KOPT-K1 (cell line): ENCODE data around the gene GPR12.
"Not testable (repeated sequence)": the region's sequence is repeated elsewhere in the genome, so short reads cannot be mapped to it uniquely, and the experiment has no call there.

Experiments used
- H3K27ac ChIP-seq: fragments of 200-600 bp; sonication (generic); 2 replicates; pipeline ENCODE4 v1.5.1; 2016; ENCODE audit warnings: antibody characterized with exemption, mild to moderate bottlenecking, low read depth, low read length; ENCODE audit not compliant: poor library complexity, severe bottlenecking
- H3K36me3 ChIP-seq: fragments of 200-600 bp; sonication (generic); 2 replicates; pipeline ENCODE4 v1.5.1; 2017; ENCODE audit warnings: antibody characterized with exemption, mild to moderate bottlenecking, low read length, moderate library complexity; ENCODE audit not compliant: insufficient read depth
- H3K9me3 ChIP-seq: fragments of 200-600 bp; sonication (generic); 2 replicates; pipeline ENCODE4 v1.5.1; 2017; ENCODE audit warnings: antibody characterized with exemption, low read length, mild to moderate bottlenecking; ENCODE audit not compliant: insufficient read depth, poor library complexity, severe bottlenecking

GPR12 gene

DNA sequence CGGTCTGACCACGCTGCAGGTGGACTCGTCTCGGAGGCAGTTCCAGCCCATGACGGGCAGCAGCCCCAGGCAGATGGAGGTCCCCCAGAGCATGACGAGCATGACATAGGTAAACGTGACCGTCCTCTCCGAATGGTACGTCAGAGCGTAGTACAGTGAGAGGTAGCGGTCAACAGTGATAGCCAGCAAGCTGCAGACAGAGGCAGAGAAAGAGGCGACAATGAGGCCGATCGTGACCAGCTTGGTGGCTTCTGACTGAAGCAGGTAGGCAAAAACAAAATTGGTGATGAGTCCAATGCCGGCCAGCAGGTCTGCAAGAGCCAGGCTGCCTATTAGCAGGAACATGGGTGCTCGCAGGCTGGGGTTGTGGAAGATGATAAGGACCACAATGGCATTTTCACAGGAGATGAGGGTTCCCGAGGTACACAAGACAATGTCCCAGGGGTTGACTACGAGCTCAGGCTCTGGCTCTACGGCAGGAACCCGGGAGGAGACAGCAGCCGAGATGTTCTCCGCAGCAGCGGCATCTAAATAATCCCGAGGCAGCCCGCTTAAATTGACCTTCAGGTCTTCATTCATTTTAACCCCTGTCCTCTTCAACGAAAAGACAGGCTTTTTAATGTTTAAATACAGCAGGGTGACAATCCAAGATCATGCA is 1.2 kb downstream of the GPR12 start:
- H3K27ac ChIP-seq = no peak overlapping the region

DNA sequence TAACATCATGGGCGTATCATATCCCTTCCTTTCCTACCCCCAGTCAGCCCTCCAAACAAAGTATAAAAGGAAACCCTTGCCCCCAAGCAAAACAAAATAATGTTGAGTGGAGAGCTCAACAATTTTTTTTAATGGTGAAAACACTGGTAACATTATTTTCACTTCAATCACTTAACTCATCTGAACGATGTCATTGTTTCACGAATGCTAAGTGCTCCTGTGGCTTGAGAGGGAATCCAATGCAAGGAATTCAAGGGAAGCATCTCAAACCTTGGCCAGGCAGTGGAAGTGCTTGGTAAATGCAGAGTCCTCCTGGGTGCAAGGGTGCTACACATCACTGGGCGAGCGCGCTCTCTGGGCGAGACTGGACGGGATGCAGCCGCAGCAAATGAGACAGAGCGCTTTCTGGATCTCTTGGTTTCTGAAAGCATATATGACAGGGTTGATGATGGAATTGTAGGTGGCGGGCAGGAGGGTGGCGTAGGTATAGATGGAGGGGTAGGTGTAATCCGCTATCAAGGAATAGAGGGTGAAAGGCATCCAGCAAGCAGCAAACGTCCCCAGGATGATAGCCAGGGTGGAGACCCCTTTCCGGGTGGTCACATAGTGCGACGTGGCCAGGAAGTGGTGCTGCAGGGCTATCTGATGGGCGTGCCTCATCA is 2.0 kb downstream of the GPR12 start:
- H3K27ac ChIP-seq = no peak overlapping the region
- no peaks in the 10 kb centered on the region for H3K9me3 ChIP-seq
- H3K36me3 ChIP-seq = no peaks in the 10 kb centered on the region

More for the DNA sequence above, 1.2 kb downstream of the GPR12 start:
- Histone ChIP-seq H3K36me3 (no peaks in the 10 kb centered on the region), H3K9me3 (no peaks in the 10 kb centered on the region)

DNA sequence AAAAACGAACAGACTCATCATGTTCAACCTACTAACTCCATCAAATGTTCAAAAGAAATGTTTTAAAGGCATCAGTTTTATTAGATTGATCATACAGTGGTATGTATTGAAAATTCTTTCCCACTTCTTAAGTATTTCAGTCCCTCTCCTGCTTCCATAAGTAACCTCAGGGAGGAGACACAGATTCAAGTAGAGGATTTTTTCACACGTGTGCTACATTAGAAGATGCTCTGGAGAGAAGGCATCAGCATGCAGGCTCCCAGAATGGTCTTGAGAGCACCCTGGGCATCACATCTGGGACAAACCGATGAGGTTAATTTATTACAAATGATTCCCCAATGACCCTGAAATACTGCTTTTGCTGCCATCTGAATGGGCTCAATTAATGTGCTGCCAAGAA is 3.6 kb downstream of the GPR12 start:
- Histone ChIP-seq H3K9me3 (no peaks in the 10 kb centered on the region), H3K36me3 (no peaks in the 10 kb centered on the region), H3K27ac (no peak overlapping the region)

DNA sequence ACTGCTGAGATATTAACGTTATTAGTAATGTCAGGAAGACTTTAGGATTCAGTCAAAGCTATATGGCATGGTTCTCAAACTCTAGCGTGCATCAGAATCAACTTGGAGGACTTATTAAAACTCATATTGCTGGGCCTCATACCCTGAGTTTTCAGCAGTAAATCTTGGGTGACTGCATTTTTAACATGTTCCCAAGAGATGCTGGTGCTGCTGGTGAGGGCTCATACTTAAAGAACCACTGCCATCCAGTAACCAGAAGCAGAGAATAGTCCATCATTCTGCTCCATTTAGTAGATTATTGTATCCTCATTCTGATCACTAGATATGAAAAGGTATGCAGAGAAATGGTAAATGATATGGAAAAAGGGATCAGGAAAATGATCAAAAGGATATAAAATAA is 7.9 kb downstream of the GPR12 start:
- H3K27ac ChIP-seq = no peak overlapping the region
- H3K9me3 ChIP-seq = no peaks in the 10 kb centered on the region
- no peaks in the 10 kb centered on the region for H3K36me3 ChIP-seq

DNA sequence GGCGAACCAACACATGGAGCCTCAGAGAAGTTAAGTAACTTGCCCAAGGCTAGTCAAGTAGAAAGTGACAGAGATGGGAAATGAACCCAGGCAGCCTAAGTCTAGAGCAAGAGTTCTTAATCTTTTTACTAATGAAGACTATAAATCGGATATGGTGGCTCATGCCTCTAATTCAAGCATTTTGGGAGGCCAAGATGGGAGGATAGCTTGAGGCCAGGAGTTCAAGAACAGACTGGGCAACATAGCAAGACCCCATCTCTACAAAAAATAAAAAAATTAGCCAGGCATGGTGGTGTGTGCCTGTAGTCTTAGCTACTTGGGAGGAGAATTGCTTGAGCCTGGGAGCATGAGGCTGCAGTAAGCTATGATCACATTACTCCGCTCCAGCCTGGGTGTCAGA is 10.7 kb downstream of the GPR12 start:
- Histone ChIP-seq H3K27ac (no peak overlapping the region), H3K9me3 (no peaks in the 10 kb centered on the region), H3K36me3 (no peaks in the 10 kb centered on the region)

DNA sequence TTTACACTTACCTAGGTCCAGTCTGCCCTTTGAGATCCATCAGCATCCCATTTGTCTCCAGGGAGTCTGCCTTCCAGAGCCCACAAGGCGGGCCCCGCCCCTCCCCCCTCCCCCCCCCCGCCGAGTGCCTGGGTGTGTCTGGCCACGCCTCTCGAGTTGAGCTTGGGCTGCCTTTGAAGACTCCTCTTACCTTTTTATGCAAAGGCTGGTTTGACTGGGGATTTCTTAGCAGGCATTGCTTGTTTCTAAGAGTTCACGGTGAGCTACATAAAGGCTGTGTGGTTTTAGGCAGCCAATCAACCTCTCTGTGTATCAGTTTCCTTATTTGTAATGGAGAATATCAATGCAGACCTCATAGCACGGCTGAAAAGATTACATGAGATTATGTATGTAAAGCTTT is 11.3 kb downstream of the GPR12 start:
- no peak overlapping the region for H3K27ac ChIP-seq
- no peaks in the 10 kb centered on the region for H3K36me3 ChIP-seq
- no peaks in the 10 kb centered on the region for H3K9me3 ChIP-seq

DNA sequence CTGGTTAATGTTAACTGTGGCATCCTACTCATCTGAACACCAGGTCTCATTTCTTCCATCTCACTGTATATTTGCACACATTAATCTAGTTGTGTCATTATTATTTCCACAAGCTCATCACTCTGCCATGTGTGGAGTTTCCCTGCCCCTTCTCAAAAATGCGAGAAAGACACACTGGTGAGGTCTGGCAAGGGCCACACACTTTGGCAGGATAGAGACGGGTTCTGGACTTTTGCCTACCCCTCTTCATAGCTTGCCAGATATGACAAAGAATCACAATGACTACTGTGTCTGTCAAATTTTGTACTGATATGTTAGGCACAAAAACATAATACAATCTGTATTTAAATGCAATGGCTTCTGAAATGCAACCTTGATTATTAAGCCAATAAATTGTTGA is 12.9 kb downstream of the GPR12 start:
- Histone ChIP-seq H3K9me3 (no peaks in the 10 kb centered on the region), H3K27ac (no peak overlapping the region), H3K36me3 (no peaks in the 10 kb centered on the region)

DNA sequence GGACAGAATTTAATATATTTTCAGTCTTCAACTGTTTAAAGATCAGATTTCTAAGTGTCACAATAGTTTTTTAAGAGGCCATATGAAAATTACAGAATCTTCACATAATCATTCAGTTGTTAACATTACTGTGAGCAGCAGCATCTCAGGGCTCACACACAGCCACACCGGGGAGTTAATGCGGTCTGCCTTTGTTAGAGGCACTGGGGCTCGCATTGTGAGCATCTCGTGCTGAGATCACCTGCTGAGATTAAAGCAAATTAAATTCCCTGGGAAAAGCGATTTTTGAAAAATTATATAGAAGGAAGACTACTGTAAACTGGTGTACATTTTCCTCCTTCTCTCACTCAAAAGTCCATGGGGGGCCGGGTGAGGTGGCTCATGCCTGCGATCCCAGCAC is 16.6 kb downstream of the GPR12 start:
- H3K36me3 ChIP-seq = no peaks in the 10 kb centered on the region
- no peak overlapping the region for H3K27ac ChIP-seq

DNA sequence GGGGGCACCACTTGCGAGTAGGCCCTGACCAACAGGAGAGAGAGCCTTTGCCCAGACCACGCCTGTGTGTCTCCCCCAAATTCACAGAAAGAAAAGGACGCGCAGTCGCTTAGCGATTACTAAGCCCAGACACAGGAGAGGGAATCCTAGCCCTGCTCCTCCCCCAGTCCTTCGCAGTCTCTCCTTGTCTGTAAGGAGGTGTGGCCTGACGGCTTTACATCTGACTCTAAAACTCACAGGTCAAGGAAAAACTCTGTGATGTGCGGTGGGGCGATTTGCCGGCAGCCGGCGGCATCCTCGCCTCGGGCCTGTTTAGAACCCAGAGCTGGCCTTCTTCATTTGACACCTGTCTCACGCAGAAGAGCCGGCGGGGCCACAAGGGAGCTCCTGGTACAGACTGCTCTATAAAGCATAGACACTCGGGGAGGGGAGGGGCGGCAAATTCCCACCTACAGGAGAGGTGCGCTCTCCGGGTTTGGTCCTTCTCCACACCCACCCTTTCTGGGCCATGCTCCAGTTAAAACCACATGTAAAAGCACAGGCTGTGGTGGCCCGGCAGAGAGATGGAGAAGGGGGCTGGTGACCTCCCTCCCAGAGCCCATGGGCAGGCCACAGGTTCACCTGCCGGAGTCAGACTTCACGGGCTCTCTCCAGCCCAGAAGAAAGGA is 17.8 kb downstream of the GPR12 start:
- Histone ChIP-seq H3K36me3 (no peaks in the 10 kb centered on the region), H3K9me3 (peaks cover 18% of the 10 kb centered on the region), H3K27ac (no peak overlapping the region)

More for the DNA sequence above, 16.6 kb downstream of the GPR12 start:
- H3K9me3 ChIP-seq = peaks cover 9% of the 10 kb centered on the region

DNA sequence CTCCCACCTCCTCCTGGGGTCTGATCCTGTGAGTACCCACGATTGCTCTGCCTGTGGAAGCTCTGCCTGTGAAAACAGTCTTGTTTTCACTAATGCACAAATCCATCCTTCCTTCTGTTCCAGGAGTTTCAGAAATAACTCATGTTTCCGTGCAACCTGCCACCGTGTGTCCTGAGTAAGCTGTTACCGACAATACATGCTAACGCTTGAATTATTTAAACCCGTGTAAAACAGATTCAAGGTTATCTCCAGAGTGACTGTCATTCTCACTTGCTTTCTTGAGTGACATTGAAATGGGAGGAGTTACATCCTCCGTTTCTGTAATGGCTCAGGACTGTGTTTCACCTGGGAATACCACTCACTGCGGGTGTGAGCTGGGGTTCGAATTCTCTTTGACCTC is 24.9 kb downstream of the GPR12 start:
- Histone ChIP-seq H3K27ac (no peak overlapping the region), H3K9me3 (peaks cover 27% of the 10 kb centered on the region), H3K36me3 (no peaks in the 10 kb centered on the region)

DNA sequence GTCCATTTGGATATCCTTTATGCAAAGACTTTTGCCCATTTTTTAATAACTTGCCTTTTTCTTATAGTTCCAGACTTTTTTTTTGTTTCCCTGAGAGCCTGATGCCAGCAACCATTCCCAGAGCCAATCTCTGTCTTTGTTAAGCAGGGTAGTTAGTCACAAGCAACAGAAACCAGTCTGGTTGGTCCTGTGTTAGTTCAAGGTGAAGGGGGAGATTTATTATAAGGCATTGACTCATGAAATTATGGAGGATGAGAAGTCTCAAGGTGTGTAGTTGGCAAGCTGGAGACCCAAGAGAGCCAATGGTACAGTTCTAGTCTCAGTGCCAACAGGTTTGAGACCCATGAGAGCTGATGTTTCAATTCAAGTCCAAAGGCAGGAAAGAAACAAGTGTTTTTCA is 33.0 kb downstream of the GPR12 start:
- H3K9me3 ChIP-seq = no peaks in the 10 kb centered on the region
- H3K36me3 ChIP-seq = no peaks in the 10 kb centered on the region
- no peak overlapping the region for H3K27ac ChIP-seq

DNA sequence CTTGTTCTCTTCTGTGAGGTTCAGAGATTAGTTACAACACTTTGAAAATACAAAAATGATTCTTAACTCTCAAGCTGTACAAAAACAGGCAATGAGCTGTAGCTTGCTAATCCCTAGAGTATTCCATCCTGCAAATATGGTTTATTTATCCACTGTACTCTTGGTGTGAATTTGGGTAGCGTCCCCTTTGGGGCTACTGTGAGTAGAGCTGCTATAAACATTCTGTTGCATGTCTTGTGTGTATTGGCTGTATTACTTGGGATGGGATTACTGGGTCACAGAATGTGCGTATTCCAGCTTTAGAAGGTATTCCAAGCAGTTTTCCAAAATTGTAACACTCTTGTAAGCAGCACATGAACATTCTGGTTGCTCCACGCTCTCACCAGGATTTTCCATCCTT is 33.5 kb downstream of the GPR12 start:
- Histone ChIP-seq H3K27ac (no peak overlapping the region), H3K36me3 (no peaks in the 10 kb centered on the region), H3K9me3 (no peaks in the 10 kb centered on the region)

DNA sequence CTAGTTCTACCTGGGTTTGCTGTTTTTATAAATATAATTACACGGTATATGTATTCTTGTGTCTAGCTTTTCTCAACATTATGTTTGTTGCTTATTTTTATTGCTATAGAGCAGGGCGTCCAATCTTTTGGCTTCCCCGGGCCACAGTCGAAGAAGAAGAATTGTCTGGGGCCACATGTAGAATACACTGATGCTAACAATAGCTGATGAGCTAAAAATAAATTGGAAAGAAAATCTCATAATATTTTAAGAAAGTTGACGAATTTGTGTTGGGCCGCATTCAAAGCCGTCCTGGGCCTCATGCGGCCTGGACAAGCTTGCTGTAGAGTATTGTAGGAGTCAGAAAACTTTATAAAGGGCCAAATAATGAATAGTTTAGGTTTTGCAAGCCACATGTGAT is 33.9 kb downstream of the GPR12 start:
- no peaks in the 10 kb centered on the region for H3K36me3 ChIP-seq
- no peak overlapping the region for H3K27ac ChIP-seq
- no peaks in the 10 kb centered on the region for H3K9me3 ChIP-seq

DNA sequence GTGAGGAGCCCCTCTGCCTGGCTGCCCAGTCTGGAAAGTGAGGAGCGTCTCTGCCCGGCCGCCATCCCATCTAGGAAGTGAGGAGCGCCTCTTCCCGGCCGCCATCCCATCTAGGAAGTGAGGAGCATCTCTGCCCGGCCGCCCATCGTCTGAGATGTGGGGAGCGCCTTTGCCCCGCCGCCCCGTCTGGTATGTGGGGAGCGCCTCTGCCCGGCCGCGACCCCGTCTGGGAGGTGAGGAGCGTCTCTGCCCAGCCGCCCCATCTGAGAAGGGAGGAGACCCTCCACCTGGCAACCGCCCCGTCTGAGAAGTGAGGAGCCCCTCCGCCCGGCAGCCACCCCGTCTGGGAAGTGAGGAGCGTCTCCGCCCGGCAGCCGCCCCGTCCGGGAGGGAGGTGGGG is 37.0 kb downstream of the GPR12 start:
- H3K27ac ChIP-seq, H3K9me3 ChIP-seq, H3K36me3 ChIP-seq: not testable (repeated sequence)

DNA sequence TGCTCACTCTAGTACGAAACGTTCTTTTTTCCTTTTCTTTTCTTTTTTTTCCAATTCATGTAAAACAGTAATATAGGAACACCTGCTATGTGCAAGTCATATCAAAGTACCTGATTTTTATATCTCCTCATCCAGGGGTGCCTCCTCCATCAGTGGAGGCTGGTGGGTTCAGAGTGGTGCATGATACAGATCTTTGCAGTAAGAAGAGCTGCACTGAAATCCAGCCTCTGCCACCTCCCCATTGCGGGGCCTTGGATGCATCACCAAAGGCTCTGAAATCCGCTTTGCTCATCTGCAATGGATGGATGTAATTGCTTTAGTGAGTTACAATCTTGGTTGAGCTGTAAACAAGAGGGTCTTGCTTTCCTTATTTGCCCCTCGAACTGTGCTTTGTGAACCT is 38.3 kb downstream of the GPR12 start:
- Histone ChIP-seq H3K36me3 (no peaks in the 10 kb centered on the region), H3K9me3 (no peaks in the 10 kb centered on the region), H3K27ac (peak overlapping the region; percentile 67)
